HG03108 (cell line): Measurements from ENCODE around the gene KDSR.

Experiments used
- ATAC-seq: cut with Tn5 transposase; IDR thresholded peaks from one replicate; pipeline ENCODE4 v1.9.1; 2021; ENCODE audit warnings: moderate library complexity; ENCODE audit not compliant: unreplicated experiment

The KDSR gene, protein sequence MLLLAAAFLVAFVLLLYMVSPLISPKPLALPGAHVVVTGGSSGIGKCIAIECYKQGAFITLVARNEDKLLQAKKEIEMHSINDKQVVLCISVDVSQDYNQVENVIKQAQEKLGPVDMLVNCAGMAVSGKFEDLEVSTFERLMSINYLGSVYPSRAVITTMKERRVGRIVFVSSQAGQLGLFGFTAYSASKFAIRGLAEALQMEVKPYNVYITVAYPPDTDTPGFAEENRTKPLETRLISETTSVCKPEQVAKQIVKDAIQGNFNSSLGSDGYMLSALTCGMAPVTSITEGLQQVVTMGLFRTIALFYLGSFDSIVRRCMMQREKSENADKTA

DNA sequence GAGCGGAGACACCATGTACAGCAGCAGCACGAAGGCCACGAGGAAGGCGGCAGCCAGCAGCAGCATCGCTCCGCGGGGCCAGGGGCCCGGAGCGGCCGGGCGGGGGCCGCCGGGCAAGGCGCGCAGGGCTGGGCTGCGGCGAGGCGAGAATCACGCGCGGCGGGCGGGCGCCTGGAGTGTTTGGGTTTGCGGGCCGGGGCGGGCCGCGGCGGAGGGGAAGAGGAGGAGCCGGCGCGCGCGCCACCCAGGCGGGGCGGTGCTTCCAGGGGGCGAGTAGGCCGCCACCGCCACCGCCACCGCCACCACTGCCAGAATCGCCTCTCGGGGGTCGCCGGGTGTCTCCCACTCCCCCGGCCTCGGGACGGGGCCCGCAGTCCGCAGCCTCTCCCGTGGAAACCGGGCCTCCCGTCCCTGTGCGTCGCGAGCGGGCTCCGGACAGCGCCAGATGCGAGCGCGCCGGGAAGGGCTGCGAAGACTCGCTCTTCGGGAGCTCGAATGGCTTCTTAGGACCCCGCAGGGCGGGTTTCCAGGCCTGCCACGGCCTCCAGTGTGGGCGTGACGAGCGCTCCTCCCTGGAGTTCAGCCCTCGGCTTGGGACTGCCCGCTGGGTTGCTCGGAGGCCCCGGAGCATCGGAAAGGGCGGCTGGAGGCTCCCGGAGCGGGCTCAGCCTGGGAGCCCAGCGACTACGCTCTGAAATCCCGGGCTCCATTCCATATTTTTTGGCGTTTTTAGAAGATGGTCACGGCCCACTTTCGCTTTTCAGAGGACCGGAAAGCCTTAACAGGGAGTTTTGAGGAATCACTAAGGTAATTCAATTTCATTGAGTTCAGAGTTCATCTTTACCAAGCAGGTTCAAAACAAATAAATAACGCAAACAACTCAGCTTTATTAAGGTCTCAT lies at the start of gene KDSR:
TSS of gene KDSR (minus strand) at position 154 of the 901 bp plus-strand sequence. CDS start at position 66, 88 bp downstream.
- peak; percentile 88 for ATAC-seq

DNA sequence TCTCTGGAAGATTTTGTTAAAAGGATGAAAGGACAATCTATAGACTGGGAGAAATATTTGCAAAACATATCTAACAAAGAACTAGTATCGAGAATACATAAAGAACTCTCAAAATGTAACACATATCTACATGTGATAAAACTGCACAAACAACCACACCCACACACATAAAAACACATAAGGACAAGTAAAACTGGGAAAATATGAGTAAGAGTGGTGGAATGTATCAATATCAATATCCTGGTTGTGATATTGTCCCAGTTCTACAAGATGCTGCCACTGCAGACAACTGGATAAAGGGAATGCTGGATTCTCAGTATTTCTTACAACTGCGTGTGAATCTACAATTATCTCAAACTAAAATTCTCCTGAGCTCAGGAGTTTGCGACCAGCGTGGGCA lies 45.9 kb upstream of the KDSR start:
- ATAC-seq = no peak

DNA sequence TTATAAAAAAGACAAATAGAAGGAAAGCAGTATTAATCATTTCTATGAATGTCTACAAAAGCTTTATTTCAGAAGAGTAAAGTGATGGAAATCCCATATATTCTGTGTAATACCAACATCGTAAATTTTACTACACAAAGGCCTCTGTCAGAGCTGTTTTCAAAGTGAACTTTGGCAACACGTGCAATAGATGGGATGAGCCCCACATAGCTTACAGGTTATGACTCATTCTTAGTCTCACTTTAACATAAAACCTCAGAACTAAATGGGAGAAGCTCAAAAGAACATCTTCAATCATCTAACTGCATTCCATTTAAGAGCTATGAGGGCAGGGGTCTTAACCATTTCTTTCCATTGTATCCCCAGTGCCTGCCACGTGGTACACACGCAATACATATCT lies 43.8 kb upstream of the KDSR start:
- ATAC-seq = no peak

DNA sequence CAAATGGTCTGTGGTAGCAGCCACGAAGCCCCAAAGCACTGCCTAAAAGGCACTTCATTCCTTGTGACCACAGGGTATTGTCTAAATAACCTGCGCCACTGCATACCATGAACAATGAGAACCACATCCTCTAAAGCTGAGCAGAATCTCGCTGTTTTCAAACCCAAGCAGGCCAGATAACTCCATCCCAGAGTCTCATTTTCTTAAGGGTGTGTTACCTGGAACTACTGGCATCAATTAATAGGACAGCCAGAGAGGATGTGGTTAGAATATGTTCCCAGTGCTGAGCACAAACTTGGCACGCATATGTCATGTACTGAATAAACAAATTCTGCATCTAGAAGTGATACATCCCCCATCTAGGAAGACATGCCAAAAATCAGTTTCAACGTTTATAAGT lies 42.3 kb upstream of the KDSR start:
- no peak for ATAC-seq

DNA sequence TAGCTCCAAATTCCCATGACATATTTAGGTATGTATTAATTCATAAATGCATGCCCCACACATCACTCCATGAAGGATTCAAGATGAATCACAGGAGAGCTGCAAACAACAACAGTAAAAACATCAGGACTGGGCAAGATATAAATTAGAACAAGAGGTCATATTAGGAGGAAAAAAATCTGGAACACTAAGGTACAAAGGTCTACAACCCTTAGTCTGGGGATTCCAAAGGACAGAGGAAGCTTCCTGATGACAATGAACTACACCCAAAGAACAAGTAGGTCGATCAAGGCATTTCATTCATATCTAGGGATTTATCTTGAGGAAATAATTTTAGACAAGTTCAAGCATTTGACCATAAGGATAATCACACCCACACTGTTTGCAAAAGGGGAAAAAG lies 40.7 kb upstream of the KDSR start:
- ATAC-seq = no peak

DNA sequence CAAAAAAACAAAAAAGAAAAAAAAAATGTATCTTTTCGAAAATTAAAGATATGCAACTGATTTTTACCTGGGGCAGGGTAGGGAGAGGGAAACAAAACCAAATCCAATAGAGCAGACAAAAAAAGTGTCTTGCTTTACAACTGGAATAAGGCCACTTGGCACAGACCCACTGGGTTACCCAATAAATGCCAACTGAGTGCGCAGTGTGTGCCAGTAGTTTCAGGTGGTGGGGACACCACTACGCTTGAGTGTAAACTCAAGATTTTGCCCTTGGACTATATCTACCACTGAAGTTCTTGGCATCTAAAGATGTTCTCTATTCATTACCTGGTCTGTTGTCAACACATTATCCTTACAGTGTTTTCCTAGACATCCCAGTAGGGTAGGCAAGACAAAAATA lies 39.0 kb upstream of the KDSR start:
- ATAC-seq = no peak

DNA sequence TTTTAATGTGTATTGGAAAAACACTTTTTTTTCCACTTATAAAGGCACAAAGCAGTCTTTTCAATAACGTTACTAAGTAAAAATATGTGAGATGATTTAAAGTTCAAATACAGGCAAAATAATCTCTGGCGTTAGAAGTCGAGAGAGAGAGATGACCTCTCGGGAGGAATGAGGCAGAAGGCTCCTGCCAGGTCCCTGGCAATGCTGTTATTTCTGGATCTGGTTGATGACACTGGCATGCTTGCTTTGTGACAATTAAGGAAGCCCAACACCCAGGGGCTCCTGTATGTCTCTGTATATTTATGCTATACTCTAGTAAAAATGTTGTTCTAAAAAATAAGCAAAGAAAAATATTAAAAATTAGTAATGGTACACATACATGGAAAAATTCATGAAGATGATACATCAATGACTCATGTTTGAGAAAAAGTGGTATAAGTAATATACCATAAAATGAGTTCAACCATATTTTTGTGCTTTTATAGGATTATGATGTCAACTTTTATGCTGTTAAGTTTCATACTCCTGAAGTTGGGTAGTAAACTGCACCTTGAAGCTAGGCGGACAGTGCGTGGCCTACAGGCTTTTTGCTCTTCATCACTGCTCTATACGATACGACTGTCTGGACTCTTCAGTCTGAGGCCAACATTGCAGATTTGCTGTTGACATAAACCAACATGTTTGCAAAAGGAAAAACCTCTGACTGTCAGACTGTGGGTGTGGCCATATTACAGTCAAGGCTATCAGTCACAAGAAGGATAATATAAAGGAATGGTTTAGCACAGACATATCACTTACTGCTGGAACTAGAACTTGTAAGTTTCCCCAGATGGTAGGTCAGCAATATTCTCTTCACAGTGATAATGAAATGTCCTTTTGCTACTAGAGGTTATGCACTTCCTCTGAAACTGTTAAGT lies 35.5 kb upstream of the KDSR start:
- ATAC-seq = no peak

DNA sequence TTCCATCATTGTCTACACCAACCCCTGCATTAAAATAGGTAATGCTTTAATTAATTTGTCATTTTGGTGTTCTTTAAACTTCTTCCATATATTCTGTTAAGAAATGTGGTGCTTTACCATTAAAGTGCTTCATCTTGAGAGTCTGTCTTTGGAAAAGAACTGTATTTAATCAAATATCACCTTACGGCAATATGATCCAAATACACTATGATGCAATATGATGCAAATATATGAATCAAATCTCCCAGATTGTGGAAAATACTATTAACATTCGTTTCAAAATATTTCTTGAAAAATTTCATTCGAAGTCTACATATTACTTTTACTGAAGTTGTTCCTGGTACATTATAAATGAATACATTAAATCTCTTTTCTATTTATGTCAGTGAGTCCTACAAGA lies 32.3 kb upstream of the KDSR start:
- no peak for ATAC-seq

DNA sequence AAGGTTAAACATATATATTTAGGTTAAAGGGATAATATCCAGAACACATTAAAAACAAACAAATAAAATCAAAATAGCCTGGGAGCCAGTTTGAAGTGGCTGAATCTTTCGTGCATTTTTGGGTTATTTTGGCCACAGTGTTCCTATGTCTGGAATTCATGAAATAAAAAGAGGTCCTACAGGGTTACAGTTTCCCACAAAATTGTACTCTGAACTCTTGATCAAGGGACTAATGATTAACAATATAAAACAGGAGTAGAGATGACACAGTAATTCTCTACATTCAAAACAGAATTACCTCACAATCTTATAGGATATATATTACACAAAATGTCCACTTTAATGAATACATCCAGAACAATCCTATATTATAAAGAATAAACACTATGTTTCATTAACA lies 30.3 kb upstream of the KDSR start:
- ATAC-seq = no peak

DNA sequence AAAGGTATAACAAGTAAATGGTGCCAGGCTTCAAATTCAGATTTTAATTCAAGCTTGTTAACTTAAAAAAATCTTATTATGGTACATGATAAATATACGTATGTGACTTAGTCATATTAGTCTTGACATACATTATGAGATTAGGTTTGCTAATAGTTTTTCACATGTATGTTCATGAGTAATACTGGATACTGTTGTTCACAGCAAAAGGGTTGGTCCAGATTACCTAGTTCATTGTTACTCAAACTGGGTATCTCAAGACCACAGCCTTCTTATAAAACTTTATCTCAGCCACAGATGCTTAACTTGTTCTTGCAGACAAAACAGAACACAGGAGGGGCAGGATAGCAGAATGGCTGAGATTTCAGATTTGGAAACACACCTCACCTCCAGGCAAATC lies 28.5 kb upstream of the KDSR start:
- ATAC-seq = no peak

DNA sequence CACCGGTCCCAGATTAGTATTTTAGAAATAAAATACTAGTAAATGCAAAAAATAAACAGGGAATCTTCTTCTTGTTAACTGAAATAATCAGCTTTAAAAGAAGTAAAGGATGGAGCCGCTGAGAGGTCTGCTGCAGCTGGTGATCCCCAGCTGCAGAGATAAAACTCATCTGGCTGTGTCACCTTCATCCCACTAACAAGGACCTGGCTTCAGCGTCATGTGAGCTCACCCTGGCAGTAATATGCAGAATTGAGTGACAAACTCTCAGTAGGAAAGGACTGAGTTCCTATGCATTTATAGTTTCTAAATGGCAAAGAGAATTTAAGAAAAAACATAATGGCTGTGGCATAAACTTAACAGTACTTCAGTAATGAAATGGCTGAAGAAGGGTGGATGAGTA lies 27.9 kb upstream of the KDSR start:
- ATAC-seq = no peak

DNA sequence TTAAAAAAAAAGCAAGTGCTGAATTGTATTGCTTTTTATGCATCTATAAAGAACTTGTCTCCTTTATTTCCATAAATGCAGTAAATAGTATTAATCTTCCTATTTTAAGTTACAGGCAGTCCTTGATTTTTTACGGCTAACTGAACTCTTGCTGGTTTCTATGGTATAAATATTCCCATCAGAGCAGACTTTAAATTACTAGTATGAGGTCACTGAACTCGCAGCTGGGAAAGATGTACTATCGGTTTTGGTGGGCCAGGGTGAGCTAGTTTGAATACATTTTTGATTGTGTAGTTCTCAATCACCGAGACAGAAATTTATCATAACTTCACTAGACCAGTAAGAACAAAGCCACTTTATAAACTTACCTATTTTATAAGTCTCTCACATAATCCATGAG lies 20.9 kb upstream of the KDSR start:
- ATAC-seq = no peak

DNA sequence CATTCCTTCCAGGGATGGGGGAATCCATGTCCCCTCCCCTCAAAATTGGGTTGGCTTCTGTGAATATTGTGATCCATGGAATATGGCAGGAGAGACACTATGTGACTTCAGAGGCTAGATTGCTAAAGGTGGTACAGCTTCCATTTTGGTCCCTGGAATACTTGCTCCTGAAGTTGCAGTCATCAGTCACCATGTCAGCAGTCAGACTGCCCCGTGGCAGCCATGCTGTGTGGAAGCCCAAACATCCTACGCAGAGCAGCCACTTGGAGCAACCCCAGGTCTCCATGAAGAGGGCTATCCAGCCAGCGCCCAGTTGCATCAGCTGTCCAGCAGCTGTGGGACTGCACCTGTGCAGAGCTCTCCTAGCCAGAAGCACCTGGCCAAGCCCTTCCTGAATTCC lies 15.8 kb upstream of the KDSR start:
- ATAC-seq = no peak

DNA sequence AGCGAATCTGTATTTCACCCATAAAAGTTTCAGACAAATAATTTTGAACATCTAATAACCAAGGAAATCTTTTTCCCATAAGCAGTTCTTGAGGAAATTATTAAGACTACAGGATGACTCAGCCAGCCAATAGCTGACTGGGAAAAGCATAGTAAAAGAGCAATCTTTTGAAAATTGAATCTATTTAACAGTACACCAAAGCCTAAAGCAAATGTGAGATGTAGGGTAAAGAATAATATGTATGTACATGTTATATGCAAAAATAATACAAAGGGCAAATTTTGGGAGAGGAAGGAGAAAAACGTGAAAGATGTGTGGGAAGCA lies 12.6 kb upstream of the KDSR start:
- no peak for ATAC-seq

DNA sequence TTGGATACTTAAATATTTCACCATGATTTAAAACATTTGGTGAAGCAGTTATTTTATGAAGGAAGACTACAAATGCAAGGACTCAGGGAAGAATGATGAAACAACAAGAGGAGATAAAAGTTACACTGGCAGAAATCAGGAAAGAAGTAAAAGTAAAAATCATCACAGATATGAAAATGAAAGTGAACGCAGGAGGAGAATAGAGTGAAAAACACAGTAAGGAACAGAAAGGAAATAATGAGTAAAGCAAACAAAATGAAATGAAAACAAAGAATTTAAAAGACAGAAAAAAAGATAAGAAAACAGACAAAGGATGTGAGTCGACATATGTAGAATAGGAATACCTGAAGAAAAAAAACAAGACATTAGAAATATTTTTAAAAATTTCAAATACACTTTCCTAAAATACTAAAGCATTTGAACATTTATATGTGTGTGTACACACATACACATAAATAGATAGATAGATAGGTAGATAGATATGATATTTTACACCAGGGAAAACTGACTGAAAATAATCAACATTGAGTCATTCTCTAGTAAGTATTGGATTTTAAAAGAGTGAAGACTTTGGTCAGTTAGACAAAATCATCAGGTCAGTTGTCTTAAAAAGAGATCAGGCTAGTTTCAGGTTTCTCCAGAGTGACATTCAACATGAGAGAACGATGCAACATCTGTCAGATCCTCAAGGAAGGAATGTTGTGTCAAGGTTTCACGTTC lies 12.1 kb upstream of the KDSR start:
- no peak for ATAC-seq

DNA sequence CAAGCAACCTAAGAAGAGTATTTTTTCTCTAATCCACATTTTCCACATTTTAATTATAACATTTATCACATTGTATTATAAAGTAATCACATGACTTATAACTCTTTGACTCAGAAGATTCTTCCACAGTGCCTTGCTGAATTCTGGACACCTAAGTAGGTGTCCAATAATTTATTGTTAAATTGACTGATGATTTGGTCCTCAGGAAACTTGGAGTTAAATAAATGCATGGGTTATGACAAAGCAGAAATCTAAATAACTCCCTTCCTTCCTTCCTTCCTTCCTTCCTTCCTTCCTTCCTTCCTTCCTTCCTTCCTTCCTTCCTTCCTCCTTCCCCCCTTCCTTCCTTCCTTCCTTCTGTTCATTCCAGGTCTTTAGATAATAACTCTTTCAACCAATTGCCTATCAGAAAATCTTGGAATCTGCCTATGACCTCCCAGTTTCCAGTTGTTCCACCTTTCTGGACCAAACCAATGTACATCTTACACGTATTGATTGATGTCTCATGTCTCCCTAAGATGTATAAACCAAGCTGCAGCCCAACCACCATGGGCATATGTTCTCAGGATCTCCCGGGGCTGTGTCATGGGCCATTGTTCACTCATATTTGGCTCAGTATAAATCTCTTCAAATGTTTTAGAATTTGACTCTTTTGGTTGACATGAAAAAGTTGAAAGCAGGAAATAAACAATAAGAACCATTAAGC lies 10.4 kb upstream of the KDSR start:
- no peak for ATAC-seq

DNA sequence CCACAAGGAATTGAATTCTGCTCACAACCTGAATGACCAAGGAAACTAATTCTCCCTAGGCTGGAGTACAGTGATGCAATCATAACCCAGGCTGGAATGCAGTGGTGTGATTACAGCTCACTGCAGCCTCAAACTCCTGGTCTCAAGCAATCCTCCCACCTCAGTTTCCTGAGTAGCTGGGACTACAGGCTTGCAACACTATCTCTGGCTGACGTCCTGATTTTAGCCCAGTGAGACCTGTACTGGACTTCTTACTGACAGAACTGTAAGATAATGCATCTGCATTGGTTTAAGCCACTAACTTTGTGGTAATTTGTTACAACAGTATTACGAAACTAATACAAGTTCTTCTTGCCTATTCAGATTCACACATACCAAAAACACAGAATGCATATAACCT lies 9.5 kb upstream of the KDSR start:
- no peak for ATAC-seq

DNA sequence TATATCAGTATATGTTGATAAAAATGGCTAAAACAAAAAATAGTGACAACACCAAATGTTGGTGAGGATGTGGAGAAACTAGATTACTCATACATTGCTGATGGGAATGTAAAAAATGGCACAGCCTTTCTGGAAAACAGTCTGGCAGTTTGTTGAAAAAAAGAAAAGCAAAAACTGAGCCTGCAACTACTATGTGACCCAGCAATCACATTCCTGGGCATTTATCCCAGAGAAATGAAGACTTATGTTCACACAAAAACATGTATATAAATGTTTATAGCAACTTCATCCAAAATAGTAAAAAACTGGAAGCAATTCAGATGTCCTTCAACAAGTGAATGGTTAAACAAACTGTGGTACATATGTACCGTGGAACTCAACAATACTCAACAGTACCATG lies 7.5 kb upstream of the KDSR start:
- no peak for ATAC-seq

DNA sequence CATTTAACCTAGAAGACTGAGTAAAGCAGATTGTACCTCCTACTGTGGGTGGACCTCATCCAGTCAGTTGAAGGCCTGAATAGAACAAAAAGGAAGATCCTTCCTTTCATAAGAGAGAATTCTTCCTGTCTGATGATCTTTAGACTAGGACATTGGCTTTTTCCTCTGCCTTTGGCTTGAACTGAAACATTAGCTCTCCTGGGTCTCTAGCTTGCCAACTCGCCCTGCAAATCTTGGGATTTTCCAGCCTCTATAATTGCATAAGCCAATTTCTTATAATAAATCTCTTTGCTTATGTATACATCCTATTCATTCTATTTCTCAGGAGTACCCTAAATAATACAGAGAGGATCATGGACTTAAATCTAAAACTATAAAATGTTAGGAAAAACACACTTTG lies 6.2 kb upstream of the KDSR start:
- no peak for ATAC-seq

DNA sequence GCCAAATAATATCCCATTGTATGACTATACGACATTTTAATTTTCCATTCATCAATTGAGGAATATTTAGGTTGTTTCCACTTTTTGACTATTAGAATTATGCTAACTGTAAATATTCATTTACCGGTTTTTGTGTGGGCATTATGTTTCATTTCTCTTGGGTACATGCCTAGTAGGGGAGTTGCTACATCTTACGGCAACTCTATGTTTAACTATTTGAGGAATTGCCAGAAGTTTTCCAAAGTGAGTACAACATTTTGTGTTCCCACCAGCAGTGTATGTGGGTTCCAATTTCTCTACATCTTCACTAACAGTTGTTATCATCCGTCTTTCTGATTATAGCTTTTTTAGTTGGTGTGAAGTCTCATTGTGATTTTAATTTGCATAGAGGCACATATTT lies 1.6 kb upstream of the KDSR start:
- no peak for ATAC-seq
